ENCODE results near the gene PRDX5.

DNA sequence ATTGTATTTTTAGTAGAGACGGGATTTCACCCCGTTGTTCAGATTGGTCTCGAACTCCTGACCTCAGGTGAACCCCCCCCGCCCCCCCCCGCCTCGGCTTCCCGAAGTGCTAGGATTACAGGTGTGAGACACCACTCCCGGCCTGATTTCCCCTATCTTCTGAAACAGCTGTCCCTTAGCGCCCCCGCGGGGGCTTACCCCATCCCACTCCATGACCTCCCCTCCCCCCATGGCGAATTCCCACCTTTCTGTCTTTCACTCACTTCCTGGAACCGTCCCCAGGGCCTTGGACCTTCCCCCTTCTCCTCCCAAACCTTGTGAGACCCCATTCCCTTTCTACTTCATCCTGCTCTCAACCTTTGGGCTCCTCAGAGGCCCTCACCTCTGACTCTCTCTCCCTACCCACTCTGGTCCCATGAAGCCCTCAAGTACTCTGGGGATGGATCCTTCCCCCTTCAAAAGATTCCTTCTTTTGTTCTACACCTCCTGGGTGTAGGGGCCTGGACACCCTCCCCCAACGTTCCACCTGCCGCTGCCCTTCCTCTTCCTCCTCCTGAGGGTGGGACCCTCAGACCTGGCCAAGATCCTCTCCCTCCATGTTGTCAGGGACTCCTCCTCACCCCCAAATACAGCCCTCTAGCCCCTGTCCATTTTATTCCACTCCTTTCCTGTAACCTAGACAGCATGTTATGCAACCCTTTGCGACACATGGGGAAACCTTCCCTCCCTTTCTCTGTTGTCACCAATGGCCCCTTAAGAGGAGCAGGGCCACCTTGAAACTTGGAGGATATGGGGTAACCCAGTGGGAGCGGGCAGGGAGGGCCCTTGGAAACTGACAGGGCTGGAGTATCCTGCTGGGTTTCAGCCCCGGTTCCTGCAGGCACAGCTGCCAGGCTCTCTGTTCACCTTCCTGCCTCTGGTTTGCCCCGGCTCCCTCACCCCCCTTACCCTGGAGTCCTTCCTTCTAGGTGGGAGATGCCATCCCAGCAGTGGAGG, 1.1 kb downstream of the PRDX5 start:
- TF ChIP-seq FOXA1 (IDR thresholded peaks at IDR 0.05), result no peak
- TF ChIP-seq CTBP1 (IDR thresholded peaks at IDR 0.05; ENCODE audit: borderline replicate concordance), result no peak
- no peak for TF ChIP-seq LEF1 (IDR thresholded peaks at IDR 0.05; ENCODE audit: borderline replicate concordance)
- no peak for TF ChIP-seq SUZ12 (IDR thresholded peaks at IDR 0.05)
- TF ChIP-seq TARDBP (IDR thresholded peaks at IDR 0.05), result no peak
- TF ChIP-seq SP1 (IDR thresholded peaks at IDR 0.05), result no peak
- TF ChIP-seq L3MBTL2 (conservative IDR thresholded peaks at IDR 0.05), result no peak
- TF ChIP-seq BHLHE40 (IDR thresholded peaks at IDR 0.05; ENCODE audit: borderline replicate concordance), result no peak
- TF ChIP-seq FOXM1 (IDR thresholded peaks at IDR 0.05; ENCODE audit: borderline replicate concordance), result no peak

All from HEK293T (cell line).